Measurements from ENCODE around the gene MACC1.
A peak's percentile ranks its signal among the peaks of the same experiment; 100 is the strongest.
"Not testable (repeated sequence)": the region's sequence is repeated elsewhere in the genome, so short reads cannot be mapped to it uniquely, and the experiment has no call there.

MACC1 gene

DNA sequence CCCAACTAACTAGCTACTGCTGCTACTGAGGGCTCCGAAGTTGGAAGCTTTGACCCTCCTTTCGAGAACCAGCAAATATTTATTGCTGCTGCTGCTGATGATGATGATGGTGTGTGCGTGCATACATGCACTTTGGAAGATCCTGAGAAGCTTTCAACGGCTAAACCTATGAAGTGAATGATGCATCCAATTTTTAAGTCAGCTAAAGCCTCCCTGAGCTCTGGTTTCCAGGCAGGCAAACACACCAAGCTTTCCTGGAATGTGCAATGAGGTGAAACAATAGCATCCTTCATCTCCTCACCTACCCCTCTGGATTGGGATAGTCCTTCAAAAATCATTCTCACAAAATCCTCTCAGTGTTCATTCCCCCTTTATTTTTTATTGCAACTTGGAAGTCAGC is 13.9 kb downstream of the MACC1 start:
- DNase-seq: no peak

DNA sequence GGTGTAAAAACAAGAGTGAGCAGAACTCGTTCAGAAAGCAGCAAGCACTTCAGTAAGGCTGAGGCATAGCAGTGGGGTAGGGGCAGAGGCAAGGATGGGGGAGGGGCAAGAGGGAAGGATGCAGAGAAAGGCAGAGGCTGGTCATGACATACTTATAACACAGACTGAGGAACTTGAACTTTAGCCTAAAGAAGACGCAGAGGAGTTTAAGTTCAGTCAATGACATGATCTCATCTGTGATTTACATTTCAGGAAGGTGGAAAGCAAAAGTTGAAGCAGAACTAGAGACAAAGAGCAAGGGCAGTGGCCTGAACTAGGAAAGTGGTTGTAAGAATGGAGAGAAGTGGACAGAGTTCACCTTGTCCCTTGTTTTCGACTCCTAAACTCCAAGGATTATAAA is 15.8 kb downstream of the MACC1 start:
- DNase-seq: no peak

DNA sequence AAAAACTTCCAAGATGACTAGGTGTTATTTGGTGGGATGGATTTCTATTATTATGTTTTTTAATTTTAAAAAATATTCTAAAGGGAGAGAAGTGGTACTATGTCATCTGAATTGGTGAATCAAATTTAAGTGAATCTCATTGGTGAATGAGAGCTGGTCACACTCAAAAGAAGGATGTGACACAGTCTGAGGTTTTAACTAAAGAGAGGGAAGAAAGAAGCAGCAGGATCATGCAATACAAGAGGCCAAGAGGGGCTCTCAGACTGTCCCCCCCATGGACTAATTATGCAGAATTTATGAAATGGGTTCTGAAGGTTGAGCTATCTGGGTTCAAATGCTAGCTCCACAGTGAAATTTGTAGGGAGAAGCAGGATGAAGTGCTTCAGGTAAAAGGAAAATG is 16.2 kb downstream of the MACC1 start:
- no peak for DNase-seq

DNA sequence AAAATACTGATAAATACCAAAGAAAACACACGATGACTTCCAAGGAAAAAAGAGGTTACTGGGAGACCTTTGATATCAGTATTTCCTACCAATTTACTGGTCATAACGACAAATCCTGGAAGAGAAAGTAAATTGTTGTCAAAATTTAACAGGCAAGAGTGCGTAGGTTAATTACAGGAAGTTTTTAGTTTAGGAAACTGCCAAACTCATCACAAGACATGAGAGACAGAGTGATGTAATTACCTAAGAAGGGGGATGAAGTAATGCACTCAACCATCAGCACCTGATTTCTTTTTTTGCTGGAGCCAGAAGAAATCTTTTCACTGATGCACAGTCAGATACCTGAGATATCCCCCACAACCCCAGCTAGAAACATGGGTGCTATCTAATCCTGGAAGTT is 16.8 kb downstream of the MACC1 start:
- no peak for DNase-seq

DNA sequence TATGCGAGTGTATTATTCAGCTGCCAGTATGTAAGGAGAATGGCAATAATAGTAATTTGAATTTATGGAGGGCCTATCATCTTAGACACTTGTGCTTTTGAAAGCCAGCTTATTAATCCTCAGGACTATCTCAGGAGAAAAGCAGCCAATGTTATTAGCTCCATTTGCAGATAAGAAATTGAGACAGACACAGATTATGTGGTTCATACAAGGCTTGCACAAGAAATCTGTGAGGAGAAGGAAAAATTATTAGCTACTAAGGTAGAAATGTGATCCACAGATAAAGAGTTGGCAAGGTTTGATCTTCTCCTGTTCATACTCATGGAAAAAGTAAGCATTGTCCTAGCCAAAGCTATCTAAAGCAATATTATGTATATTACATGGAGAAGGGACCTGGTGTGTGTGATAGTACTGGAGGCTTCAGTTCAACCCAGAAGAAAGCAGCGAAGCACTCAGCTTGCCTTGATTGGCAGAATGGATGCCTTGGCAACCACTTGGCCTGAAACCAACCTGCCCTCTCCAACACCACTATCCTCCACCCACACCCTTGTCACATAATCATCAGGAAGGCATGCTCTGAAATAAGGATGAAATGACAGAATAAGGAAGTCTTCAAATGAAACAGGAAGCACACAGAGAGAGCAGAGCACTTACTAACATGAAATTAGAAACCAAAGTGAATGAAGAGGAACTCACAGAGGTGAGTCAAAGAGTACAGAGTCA is 18.0 kb downstream of the MACC1 start:
- DNase-seq: no peak

DNA sequence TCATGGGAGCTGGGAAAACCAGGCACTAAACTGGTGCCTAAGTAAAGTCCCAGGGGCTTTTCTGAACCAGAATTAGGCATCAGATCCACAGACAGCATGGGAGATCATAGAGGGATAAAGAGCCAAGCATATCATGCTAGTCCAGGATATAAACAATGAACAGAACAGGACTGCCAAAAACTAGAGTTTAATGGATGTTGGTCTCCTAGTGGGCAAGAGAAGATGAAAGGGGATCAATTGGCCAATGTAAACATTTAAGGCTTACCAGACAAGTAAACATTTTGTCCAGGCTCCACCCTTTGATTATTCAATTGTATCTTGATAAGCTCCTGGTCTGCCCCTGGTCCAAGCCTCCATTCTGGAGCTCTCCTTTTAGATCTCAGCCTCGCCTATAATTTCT is 18.9 kb downstream of the MACC1 start:
- DNase-seq: no peak

DNA sequence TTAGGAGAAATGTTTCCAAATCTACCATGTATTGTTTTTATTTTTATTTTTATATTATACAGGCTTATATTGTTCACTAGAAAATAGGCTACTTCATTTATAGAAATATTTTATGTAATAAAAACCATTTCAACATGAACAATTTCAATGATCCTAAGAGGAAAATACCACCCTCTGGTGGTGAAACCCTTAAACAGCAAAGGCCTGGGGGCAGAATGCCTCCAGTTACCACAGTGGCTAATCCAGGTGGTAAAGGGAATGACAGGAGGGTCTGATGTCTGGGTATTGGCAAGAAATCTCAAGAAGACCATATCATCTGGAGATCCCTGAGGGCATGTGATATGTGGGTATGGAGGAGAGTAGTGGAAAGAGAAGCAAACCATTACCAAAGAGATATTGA is 19.3 kb downstream of the MACC1 start:
- DNase-seq: peak; percentile 14

DNA sequence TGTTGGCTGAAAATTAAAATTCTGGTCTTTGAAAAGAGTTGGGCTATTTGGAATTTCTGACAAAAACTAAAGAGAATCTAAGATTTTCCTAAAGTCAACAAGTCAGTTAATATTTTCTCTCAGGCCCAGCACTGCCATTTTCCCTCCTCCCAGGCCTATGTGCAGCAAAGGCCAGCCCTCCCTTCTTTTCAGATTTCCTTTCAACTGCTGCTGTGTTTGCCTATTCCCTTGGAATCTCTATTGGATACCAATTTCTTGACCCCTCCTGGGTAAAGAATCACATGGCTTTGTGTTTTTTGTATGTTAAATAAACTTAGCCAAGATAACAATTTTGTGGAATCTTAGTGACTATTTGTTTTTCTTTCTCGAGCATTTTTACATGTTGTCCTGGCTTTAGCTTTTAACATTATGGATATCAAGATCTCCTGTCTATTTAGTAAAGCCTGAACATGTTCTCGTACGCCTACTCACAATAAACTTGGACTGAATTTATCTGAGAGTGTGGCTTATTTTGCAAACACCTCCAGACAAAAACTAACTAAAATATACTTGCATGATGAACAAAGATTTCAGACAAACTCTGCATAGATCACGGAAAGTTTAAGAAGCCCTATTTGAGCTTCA is 19.9 kb downstream of the MACC1 start:
- DNase-seq: no peak

DNA sequence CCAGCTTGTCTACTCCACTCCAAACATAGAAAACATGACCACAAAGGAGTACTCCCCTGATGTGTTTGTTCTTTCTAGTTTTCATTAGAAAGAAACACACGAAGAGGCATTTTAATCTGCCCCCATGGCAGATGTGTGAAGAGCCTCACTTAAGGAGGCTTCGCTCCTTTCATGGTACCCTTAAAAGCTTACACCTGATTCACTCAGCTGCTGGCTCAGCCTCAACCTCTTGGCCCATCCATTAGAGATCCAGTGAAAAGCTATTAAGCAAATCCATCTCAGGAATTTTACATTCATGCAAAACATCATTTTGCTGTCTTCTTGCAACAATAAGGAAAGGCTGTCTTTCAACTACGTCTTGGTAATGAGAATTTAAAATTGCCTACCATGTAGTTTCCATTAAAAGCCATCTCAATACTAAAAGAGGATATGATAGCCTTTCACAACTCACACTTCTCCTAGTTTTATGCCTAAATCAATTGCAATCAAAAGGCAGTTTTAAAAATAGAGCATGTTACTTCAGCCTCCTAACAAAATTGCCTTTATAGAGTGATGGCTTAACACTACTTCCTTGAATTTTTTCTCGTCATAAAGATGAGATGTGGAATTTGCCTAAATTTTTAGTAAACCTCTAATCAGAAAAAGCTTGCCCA is 22.7 kb downstream of the MACC1 start:
- DNase-seq: no peak

DNA sequence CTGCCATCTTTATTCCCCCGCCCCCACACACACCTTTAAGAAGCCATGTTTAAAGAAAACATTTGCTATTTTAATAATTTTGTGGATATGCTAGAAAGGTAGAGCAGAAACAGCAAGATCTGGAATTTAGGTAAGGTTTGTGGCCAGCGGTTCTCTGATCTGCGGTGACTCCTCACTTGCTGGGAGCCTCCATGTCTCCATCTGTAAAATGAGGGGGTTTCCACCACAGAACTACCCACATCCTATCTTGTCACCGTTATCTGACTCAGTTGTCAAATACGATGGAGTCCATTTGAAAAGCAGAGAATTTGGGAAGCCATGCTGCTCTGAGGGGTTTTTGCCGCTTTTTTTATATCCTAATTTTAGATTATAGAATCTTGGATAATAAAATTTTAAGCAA is 23.3 kb downstream of the MACC1 start:
- no peak for DNase-seq

DNA sequence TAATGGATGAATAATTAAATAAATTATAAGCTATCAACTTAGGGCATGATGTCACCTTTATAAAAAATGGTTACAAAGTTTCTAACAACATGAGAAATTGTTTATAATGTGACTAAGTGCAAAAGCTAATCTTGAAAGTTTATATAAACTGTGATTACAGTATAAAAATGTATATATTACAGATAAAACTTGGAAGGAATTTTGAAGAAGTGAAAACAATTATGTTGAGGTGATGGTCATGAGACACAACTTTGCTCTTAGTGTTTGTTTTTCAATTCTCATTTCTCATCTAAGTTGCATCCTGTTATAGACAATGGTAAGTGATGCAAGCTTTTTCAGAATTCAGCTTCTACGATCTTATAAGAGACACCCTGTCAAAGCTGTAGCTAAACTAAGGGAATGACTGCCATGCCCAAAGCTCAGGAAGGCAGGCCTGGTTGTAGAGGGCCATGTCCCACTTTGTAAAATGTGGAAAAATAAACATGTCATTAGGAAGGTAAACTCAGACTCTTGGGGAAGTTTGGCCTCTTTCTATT is 23.9 kb downstream of the MACC1 start:
- no peak for DNase-seq

DNA sequence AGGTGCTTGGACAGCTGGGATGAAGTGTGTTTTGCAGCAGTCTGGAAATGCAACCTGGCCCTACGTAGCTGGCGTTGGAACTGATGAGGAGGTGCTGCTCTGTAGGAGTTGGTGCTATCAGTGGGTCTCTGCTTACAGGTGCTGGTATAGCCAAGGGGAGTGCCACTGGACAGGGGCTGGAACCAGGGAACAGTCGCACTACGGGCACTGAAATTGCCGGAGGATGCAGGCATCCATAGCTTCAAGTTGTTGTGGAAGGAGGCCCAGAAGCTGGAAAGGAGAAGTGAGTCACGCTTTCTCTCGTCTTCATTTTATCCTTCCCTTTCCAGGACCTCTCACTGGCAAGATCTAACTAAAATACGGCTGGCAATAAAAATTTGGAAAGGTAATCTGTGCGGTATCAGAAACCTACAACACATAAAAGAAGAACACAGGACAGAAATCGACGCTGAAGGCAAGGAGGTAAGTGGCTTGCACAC is 25.8 kb downstream of the MACC1 start:
- DNase-seq: no peak

DNA sequence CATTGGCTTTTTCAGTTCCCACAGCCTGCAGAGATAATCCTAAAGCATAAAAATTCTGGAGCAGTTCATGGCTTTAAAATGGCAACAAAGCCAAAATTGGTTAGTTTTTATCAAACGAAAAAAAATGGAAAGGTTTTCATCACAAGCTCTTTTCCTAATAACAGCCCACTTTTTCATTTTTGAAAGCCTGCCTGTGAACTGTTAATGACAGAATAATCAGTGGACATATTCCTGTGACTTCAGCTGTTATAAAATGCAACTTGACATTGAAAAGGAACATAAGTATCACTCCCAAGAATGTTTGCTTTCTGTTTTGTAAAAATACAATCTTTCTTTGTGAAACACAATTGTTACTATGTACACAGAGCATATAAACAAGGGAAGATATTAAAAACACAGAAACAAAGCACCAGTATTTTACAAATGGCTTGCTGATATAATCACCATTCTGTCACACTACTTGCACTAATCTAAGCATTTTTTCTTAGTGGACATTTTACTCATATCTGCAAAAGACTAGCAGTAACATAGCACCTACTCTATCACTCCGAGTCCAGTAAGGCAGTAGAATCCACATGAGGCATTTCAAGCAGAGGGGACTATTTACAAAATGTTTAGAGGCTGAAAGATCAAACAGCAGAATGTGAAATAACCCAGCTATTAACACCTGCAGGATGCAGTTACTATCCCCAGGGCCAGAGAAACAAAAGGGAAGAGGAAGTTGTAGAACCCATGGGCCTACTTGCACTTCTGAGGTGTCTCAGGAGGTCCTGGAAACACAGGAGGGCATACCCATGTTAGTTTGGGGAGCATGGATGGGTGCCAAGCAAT is 26.4 kb downstream of the MACC1 start:
- DNase-seq: no peak

DNA sequence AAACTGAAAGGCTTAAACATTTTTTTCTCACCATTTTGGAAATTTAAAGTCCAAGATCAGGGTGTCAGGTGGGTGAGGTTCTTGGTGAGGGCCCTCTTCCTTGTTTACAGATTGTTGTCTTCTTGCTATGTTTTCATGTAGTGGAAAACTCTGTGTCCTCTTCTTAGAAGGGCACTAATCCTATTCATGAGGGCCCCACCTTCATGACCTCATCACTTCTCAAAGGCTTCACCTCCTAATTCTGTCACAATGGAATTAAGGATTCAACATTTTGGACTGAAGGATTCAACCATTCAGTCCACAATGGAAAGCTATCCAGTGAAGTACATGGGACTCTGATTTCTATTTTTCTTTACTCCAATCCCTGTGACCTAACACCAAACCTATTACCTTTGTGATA is 27.3 kb downstream of the MACC1 start:
- no peak for DNase-seq

DNA sequence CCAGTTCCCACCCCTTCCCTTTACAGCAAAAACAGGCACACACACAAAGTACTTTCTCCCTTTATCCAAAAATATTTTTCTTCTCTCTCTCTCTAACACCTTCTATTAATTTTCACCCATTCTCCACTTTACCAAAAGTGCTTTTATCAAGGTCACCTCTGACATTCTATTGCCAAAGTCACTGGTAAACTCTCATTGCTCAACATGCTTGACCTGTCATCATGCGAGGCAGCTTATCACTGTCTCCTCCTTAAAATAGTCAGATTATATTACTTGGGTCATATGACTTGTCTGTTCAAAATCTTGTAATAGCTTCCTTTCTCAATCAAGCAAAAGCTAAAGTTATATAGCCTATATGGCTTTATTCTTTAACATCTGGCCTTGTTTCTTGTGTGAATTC is 28.6 kb downstream of the MACC1 start:
- DNase-seq: no peak

DNA sequence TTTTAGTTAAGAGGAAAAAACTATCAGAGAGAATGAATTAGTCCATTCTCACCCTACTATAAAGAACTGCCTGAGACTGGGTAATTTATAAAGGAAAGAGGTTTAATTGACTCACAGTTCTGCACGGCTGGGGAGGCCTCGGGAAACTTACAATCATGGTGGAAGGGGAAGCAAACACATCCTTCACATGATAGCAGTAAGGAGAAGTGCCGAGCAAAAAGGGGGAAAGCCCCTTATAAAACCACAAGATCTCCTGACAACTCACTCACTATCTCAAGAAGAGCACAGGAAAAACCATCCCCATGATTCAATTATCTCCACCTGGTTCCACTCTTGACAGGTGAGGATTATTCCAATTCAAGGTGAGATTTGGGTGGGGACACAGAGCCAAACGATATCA is 29.3 kb downstream of the MACC1 start:
- DNase-seq: not testable (repeated sequence)

DNA sequence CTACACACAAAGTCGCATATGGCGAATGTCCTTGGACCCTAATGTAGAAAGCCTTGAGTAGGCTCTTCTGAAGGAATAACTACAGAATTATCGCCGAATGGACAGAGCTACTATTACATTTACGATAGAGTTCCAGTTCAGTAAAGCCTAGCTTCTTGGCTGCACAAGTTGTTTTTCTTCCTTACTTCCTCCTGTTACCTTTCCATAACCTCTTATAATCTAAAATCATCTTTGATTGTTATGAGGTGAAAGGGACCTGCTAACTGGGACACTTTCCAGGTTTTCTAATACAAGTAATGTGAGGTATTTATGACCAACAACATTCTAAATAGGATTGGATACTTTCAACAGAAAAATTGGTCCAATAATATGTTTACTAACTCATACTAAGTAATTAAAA is 31.2 kb downstream of the MACC1 start:
- DNase-seq: no peak

DNA sequence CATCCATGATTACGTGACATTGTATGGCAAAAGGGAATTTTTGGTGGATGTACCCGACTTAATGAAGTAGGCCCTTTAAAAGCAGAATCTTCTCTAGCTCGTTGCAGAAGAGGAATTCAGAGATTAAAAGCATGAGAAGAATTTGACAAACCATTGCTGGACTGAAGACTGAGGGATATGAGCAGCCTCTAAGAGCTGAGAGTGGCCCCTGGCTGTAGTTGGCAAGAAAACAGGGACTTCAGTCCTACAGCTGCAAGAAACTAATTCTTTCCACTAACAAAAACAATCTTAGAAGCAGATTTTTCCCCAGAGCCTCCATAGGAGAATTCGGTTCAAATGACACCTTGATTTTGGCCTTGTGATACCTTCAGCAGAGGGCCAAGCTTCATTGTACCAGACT is 34.1 kb downstream of the MACC1 start:
- no peak for DNase-seq

DNA sequence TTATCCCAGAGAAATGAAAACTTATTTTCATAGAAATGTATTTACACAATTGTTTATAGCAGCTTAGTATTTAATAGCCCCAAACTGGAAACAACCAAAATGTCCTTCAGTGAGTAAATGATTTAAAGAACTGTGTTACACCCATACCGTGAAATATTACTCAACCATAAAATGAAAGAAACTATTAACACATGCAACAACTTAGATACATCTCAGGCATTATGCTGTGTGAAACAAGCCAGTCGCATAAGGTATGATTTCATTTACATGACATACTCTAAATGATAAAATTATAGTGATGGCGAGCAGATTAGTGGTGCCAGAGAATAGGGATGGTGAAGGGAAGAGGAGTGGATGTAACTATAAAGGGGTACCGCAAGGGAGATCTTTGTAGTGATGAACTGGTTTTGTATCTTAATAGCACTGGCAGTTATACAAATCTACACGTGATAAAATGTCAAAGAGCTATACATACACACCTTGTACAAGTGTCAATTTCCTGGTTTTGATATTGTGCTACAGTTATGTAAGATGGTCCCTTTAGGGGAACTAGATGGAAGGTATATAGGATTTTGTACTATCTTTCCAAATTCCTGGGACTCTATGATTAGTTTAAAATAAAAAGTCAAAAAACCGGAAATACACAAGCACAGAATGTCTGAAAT is 40.5 kb downstream of the MACC1 start:
- DNase-seq: no peak

DNA sequence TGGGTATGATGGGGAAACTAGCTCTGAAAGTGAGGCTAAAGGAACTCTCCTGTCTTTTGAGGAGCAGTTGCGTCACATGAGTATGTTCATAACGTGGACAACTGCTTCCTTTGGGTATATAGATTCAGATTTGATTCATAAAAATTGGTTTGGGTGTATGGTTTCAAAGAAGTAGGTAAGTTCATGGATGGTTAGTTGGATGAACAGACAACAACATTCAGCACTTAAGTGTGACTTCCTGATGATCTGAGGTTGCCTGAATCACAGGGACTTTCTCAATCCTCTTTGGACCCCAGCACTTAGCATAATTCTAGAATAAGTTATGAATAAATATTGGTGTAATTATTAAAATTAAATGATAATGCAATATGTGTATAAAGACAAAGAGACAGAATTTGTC is 43.4 kb downstream of the MACC1 start:
- DNase-seq: no peak

DNA sequence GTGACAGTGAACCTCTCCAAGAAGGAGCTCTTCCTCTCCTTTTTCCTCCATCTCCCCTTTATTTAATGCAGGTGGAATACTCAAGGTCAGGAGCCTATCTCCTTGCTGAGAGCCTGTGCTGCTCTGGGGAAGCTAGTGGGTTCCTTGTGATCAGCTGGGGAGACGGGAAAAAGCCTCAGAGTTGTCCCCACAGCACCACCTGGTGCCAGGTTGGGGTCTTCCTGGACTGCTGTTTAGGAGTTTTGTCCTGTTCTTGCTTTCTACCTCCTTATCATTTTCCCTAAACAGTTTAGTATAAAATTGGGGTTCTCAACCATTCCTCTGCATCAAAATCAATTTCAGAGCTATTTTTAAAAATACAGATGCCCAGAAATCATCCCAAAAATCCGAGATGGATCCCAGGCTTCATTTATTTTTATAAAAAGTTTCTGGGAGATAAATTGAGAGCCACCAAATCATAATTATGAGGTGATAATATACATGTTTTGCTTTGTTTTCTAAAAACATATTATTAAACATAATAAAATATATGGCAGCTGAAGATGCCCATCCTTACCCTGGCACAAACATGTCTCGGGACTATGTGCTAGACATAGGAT is 44.3 kb downstream of the MACC1 start:
- DNase-seq: peak; percentile 87

DNA sequence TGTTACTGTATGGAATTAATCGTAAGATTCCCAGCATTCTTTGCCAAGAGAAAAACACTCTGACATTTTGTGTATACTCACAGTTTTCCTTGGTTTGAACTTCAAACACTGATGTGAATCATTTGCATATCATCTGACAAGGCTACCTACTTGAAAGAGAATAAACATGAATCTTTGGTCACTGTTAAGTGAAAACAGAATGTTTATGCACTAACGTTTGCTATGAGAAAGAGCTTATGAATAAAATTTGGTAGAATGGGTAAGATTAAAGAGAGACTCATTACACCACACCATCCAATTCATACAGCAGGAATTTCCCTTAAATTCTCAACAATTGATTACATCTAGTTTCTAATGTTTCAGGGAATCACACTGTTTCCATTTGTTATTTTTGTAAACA is 46.6 kb downstream of the MACC1 start:
- DNase-seq: no peak
